HG03280 (cell line): Measurements from ENCODE around the gene TECTA.
"Not testable (repeated sequence)": the region's sequence is repeated elsewhere in the genome, so short reads cannot be mapped to it uniquely, and the experiment has no call there.

Experiments
- ATAC-seq: cut with Tn5 transposase; IDR thresholded peaks from one replicate; pipeline ENCODE4 v1.9.1; 2021; ENCODE audit warnings: mild to moderate bottlenecking, moderate library complexity; ENCODE audit not compliant: unreplicated experiment

TECTA gene

DNA sequence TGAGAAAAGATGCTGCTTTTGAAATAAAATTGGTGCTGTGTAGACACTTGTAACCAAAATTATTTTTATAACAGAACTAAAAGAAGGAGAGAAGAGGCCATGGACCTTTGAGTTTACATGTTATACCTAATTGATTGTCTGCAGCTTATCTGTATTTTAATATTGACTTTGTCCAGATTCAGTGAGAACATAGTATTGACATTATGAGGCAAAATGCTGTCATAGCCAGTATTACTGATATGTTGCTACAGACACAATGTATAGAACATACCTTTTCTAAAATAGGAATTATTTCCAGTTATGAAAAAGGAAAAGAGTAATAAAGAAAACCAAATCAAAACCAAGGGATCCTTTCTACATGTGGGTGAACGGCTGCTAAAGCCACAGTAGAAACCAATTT, 11.5 kb upstream of the TECTA start:
- no peak for ATAC-seq

DNA sequence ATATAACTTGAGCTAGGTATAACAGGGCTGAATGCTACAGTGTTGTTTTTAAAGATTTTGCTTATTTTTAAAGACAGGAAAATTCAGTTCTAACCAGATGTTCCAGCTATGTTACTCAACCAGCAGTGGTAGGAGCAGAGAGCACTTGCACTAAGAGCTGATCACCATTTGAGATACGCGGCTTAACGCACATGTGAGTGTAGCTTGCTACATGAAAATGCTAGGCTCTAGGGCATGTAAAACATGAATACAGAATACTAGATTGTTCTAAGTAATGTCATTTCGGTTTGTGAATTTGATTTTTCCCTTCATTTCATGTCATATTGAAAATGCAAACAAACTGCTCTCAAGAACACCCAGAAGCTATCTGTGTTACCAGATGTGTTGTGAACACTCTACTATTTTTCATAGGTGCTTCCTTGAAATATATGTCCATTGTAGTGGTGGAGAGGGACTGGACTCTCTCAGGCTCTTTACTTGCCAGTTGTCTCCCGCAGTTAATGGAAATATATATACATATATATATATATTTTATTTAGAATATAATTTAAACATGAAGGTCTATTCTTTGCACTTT, 10.8 kb upstream of the TECTA start:
- ATAC-seq = no peak

DNA sequence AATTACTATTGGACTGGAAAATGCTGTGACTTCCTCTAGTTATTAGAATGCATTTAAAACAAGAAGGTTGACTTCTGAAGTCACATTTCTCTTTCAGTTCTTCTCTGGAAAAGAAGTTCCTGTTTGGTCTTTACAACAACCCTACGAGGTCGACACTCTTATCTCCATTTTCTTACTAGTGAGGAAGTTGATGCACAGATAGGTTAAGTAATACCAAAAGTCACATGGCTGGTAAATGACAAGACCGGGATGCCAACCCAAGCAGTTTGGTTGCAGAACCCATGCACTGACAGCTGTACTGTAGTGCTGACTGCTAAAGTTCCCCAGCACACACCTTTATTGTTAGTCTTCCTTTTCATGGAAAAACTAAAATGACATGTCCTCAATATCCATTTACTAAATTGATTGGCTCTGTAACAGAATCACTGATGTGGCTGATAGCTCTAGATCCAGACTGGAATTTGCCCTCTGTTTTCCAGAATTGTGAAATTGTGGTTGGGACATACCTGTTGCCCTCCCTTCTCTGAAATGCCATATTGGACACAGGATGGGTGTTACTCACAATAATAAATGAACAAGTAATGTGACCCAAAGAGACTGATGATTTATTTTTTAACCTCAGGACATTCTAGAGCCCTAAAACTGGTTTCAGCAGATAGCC, 9.4 kb upstream of the TECTA start:
- ATAC-seq = no peak

DNA sequence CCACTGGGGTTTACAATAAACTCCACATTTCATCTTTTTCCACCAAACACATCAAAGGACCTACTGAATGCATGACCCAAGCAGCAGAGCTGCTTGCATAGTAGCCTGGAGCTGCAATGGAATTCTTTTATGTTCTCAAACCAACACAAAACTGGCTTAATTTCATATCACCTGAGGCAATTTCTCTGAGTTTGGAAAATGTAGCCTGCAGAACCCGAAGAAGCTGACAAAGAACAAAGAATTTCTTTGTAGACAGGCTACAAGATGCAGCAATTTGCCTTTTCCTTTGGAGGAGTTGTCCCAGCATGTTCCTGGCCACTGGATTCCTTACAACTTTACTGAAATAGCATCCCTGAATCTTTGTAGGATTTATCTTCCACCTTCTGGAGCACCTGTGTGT, 5.5 kb upstream of the TECTA start:
- ATAC-seq = no peak

DNA sequence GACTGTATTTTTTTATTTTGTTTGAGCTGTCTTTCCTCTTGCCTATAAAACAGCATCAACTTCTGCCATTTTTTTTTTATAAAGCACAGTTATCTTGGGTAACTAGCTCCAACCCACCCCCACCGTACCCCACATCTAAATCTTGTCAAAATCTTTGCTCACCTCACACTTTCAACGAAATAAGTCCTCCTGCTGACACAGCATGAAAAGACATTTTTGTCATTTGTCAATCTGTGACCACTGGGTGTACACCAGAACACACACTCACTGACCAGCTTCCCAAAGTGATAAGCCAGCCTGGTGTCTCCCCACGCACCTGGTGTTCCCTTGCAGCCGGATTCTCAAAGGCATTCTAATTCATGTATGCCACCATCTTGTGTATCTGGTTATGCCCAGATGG, 1.7 kb upstream of the TECTA start:
- ATAC-seq = no peak

DNA sequence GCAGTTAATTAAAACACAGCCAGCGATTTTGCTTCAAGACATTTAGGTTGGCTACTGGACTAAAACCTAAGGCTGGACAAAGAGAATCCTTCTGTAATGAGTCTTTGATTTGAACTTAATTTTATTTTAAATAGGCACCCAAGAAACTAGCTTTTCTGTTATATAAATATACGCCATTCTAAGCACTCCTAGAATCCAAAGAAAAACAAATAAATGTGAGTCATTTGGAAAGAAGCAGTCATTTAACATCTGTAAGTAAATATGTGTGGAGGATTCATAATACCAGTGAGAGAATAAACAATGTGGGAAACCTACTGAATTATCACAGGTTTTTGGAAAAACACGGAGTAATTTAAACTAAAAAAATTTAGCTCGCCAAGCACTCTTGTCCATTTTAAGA, 1.2 kb upstream of the TECTA start:
- no peak for ATAC-seq

DNA sequence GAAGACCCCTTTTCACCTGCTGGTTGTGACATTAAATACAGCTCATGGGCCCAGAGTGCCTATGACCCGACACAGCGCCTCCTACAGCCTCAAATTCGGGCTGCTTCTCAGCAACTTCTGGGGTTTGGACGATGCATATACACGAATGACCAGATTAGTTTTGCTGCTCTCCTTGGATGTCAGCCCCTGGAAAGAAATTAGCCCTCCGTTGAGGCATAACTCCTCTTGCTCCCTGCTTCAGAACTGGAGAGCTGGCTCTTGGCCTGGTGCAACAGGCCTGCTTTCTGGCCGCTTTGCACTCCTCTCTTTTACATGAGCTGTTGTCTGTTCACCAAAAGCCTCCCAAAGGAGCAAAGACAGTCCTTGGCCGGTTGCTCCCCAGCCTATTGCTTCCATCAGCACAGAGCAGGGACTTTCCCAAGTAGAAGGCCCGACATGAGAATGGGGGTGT, 3.3 kb downstream of the TECTA start:
- no peak for ATAC-seq

DNA sequence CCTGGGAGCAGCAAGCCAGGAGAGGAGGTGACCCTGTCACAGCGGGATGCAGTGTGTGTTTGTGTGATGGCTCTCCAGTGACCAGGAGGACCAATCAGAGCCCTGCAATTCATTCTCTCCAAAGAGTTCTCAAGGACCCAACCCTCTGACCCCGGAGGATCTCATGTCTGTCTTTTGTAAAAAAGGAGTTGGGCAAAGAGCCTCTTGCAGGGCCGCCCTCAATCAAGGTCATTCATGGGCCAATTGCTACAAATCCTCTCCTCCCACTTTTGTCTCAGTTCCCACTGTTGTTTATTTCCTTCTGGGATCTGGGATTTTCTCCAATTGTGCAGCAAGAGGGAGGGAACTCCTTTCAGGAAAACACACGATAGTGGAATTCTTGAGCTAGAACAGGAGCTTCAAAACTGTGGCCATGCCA, 4.0 kb downstream of the TECTA start:
- no peak for ATAC-seq

DNA sequence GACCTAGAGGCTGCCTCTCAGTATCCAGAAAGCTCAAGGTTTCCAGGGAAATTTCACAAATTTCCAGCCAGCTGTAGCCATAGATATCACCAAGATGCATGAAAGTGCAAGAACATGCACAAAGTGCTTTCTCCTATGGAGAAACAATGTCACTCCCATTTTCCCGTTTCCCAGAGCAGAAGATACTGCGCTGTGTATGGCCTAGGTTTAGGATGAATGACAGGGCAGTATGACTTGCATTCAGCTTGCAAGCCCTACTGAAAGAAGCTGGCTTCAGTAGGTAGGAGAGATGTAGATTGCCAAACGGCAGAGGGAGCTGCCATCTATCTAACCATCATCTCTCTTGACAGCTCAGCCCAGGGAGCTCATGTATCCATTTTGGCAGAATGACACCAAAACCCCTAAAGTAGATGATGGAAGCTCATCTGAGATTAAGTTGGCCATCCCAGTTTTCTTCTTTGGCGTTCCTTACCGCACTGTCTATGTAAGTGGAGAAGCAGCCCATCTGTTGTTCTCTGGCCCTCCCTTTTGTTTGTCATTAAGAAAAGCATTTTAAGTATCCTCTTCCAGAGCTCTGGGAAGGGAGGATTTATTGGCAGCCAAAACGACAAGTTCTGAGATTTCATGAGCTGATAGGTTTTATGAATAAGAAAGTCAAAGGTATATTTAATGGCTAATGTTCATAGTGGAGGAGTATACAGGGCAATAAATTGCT, 4.6 kb downstream of the TECTA start:
- no peak for ATAC-seq

DNA sequence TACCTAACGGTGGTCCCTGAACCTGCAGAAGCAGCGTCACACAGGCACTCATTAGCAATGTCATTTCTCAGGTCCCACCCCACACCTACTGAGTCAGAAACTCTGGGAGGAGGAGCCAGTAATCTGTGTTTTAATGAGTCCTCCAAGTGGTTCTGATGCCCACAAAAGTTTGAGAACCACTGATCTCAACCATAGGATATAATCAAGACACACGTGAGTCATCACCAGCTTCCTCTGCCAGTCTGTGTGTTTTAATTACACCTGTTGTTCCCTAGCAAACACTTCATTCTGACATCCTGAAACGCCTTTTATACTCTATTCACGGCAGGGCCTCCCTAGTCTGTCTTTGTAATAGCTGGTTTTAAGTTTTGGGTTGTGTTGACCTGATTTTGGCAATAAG, 5.8 kb downstream of the TECTA start:
- no peak for ATAC-seq

DNA sequence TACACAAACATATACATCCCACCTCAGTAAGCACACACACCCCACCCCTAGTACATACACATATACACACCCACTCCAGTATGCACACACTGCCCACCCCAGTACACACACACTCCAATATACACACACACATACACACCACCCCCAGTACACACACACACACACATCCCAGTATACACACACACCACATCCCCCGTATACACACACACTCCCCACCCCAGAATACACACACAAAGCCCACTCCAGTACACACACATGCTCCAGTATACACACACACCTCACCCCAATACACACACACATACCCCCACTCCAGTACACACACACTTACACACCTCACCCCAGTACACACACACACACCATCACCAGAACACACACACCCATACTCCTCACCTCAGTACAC, 7.4 kb downstream of the TECTA start:
- no peak for ATAC-seq

DNA sequence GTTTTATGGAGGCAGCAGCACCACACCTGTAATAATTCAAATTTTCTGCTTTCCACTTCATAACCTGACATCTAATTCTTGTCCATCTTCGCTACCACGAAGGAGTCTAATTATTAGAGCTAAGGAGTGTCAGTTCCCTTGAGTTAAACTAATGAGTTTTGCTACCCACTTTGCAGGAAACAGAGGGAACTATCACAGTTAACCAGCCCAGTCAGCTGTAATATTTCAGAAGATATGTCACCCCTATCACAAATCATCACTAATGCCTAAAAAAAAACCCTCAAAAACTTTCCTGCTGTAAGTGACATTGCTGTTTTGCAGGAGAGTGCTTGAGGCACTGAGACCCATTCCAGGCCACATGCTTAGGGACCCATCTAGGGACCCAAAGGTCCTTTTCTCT, 8.4 kb downstream of the TECTA start:
- no peak for ATAC-seq

DNA sequence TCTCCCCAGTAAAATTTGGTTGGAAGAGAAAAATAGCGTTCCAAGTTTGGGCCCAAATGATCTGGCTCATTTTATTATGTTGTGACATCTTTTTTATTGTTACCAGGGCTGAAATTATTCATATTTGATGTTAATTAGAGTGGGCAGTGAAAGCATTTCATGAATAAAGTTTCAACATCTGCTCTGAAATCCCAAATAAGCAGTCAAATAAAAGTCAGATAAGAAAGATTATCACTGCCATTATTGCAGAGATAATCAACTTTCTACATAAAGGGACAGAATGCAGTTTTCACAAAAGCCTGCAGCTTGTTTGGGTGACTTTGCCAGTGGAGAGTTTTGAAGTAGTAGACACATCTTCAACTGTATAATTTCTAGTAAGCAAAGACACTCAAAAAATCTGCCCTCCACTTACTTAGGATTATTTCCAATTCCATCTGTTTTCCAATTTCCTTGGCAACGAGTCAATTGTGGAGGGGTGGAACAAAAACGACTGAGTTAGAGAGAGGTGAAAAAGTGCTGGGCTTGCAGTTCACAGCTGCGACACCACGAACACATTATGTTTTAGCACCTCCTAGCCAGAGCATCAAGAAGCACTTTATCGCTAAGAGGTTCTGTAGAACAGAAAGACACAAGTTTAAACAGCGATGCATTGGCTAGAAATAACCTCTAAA, 9.0 kb downstream of the TECTA start:
- no peak for ATAC-seq

DNA sequence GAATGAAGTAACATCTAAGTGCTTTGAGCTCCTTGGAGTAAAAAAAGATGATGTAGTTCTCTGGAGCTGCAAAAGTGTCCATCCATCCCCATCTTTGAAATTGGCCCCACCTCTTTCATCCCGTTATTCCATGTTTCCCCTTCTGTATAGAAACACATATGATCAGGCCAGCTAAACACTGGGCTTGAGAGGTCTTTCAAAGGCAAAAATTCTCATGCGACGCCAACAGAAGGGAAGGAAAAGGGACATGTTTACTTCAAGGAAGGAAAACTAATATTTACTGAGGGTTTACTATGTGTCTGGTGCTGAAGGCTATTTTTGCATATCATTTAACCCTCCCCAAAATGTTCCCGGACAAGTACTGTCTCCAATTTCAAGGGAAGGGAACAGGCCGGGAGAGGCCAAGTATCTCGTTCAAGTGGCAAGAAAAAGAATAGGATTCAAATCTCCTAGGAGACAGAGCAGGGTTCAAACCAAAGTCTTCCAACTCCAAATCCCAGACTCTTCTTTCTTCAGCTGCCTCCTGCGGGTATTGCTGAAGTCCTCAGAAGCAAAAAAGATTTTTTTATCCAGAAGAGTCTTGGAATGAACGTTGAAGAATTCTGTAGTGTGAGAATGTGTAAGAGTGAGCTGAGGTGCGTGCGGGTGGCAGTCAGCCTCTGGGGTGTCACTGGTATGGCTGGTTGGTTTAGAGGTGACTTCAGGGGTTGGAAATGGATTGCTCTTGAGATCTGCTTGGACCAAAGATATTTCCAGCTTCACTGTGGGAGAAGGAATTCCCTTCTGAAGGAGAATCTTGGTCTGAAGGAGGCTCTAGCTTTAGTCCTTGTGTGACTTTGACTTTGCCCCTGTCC, 10.1 kb downstream of the TECTA start:
- ATAC-seq = no peak

DNA sequence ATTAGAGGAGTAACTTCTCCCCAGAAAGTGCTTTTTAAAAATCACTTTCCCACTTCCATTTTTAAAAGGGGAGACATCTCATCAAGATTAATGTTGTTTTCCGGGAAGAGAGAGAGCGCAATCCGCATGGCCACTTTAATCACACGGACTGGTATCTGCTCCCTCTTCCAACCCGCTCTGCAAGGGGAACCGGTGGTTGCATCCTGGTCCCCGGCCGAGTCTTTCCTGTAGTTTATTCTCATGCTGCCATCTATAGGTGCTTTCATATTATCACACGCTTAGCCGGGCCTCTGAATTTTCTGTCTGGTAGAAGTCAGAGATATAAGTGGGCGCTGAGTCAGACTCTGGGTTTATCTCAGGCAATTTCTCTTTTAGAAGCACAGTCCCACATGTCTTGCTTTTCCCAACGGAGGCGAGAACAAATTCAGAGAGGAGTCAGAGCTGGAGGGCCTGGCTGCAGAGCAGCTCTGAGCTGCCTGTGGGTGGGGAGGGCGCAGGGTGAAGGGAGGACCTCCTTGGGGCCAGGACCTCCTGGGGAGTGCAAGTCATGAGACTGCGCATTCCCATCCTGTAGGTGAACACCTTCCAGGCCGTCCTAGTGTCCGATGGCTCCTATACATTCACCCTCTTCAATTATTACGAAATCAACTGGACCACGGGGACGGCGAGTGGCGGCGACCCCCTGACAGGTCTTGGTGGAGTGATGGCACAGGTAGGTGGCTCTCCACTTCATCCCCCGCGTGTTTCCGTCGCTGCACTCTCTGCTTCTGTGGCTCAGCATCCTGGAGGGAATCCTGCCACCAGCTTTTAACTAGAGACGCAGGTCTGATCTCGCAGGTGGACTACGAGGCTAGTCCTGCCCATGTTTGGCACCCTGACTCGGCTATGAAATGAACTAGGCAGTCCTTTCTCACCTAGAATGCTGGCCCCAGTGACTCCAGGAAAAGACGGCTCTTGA, 11.7 kb downstream of the TECTA start:
- ATAC-seq = peak; percentile 70

DNA sequence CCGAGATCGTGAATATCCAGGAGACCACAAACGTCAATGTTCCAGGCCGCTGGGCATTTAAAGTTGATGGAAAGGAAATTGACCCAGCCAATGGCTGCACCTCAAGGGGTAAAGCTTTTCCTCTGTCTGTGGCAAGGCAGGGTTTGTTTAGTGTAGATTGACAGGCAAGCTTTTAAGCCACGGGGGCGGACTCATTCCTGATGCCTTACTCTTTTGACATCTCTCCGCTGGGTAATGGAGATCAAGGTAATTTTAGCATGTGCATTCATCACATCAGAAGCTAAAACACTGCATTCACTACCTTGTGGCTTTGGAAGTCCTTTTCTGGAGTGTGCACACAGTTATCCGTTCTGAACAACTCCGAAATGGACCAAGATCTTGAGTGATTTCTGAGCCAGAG, 12.6 kb downstream of the TECTA start:
- no peak for ATAC-seq

DNA sequence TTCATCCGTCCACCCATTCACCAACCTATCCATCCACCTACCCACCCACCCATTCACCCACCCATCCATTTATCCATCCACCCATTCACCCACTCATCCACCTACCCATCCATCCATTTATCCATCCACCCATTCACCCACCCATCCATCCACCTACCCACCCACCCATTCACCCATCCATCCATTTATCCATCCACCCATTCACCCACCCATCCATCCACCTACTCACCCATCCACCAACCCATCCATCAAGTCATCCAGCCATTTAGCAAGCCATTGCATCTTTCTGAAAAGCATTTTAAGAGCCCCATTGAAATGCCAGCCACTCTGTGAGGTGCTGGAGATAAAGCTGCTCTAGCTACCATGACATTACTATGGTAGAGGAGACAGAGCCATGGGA, 14.0 kb downstream of the TECTA start:
- not testable (repeated sequence) for ATAC-seq

DNA sequence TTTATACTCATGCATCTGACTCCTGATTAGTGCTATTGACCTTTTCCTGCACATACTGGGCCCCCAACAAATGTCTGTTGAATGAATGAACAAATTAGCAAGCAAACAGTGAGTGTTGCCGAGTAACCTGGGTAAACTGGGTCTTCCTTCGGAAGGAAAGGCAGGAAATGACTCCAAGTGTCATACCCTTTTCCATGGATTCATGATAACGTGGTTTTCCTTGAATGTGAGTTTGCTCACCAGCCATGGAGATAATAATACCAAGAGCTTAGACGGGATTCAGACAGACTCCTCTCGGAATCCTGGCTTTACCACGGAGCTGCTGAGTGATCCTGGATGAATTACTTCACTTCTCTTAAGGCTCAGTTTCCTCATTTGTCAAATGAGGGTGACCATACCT, 16.7 kb downstream of the TECTA start:
- no peak for ATAC-seq

DNA sequence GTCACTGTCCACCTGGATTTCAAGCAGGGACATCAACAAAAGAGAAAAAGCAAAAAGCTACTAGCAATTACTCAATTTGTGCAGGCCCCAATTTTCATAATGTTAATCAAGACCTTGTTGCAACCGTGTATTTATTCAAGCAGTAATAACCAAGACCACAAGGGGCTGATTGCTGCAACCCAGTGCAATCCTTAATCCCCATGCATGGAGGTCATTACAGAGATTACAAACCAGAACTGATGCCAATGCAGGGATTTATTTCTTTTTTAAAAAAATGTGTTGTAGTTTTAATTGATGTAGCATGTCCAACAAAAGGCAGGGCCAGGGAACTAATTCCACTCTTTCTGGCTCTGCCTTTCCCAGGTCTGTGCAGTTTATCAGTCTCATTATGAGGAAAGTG, 18.4 kb downstream of the TECTA start:
- ATAC-seq = no peak

DNA sequence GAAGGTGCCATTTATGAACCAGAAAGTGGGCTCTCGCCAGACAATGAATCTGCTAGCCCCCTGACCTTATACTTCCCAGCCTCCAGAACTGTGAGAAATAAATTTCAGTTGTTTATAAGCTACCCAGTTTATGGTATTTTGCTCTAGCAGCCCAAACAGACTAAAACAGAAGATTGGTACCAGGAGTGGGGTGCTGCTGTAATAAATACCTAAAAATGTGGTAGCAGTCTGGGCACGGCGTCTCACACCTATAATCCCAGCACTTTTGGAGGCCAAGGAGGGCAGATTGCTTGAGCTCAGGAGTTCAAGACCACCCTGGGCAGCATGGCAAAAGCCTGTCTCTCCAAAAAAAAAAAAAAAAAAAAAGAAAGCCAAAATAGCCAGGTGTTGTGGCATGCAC, 21.3 kb downstream of the TECTA start:
- ATAC-seq = no peak
